DMS79 (cell line): ENCODE data around the gene NCOA6.

ENCODE experiments used
- DNase-seq: peaks from one replicate; lab custom pipeline; 2025; lab: John Stamatoyannopoulos, UW

The NCOA6 gene

DNA sequence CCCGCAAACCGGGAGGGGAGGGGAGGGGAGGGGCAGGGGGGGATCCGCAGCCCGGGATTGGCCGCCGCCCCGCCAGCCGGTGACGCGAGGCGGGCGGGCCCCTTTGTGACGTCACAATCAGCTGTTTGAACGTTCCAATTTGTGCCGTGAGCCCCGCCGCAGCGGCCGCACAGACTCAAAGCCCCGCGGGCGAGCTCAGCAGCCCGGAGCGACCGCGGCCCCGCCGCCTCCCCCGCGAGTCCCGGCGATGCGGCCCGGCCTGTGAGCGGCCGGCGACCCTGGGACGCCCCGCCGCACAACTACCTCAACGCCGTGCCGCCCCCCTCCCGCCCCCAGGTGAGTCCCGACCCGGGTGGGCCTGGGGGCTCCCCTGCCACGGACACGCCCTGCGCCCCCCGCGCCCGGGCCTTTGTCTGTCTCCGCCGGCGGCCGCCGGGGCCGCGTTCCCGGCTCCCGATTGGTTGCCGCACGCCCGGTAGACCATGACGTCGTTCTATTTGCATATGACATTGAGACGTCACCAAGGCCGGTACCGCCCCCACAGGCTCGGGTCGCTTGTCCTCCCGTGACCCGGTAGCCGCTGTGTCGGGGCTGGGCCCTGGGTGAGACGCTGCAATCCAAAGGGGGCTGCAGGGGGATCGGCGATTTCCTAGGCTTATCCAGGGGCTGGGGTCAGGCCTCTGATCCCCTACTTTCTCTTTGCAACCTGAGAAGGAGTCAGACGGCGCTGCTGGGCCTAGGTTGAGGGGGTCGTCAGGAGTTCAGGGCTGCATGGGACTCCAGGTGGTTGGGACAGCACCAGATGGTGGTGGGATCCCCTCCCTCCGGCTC, 121.1 kb downstream of the NCOA6 start, which contains the start of gene TP53INP2:
Gene TP53INP2, plus strand, starts transcription at position 168 of the 831 bp plus-strand sequence. CDS start 4,396 bp downstream, outside the sequence.
- peak; percentile 77 for DNase-seq

GRCh38 chr20:34703424-34704176, 121.9 kb downstream of the NCOA6 start:
- DNase-seq: no peak

DNA sequence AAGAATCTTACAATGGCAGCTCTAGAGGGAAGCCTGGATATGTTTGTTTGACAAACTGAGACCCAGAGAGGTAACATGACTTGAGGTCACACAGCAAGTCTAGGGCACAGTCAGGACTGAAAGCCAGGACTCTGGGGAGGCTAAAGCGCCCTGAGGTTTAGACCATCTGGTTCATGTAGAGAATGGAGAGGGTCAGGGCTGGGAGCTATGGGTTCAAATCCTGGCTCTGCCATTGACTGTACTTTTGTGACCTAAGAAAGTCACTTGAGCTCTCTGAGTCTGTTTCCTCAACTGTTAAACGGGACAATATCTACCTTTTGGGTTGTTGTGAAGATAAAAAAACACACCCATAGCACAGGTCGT, 122.4 kb downstream of the NCOA6 start:
- DNase-seq: no peak

GRCh38 chr20:34701405-34702085, 123.9 kb downstream of the NCOA6 start:
- no peak for DNase-seq

DNA sequence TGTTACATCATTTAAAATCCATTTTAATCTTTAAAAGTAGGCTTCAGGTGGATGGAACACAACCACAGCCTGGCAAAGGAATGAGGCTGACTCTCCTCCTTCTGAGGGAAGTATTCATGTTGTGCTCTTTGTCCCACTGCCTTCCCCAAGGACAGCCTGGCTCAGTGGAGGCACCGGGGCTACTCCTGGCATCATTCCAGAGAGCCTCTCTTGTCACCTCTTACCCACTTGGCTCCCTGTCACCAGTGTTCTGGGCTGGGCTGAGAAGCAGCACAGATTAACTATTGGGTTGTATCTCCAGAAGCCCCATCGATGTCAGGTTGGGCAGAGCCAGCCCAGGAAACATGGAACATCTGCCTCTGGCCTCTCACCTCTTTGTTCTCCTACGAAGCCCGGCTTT, 132.0 kb downstream of the NCOA6 start:
- DNase-seq: no peak

DNA sequence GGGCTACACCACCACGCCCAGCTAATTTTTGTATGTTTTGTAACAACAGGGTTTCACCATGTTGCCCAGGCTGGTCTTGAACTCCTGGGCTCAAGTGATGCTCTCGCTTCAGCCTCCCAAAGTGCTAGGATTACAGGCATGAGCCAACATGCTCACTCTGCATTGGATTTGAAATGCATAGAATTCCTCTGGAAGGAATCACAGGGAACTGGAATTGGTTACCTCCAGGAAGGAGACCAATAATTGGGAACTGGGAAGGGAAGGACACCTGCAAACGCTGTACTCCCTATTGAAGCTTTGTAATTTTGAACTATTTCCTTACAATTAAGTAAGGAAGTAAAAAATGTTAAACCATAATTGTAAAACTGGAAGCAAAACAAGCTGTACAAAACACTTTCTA, 133.6 kb downstream of the NCOA6 start:
- DNase-seq: no peak

DNA sequence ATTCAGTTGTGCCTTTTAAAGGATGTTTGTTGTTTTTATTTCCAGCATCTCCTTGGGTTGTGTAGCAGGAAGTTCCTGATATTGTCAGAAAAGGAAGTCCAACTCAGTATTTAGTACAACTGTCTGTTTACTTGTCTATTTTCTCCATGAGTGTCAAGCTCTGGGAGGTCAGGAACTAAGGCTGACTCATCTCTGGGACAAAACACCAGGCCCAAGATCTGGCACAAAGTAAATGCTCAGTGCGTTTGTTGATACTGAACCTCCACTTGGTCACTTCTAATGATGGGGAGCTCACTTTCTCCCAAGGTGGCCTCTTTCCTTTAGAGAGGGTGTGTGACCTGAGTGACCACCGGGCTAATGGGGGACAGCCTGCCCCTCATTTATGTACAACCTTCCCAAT, 136.0 kb downstream of the NCOA6 start:
- no peak for DNase-seq

- no peak for DNase-seq
These were observed 141.8 kb downstream of the NCOA6 start for GRCh38 chr20:34683667-34684066.

- DNase-seq: no peak
These were observed 144.8 kb downstream of the NCOA6 start for GRCh38 chr20:34680586-34681175.

DNA sequence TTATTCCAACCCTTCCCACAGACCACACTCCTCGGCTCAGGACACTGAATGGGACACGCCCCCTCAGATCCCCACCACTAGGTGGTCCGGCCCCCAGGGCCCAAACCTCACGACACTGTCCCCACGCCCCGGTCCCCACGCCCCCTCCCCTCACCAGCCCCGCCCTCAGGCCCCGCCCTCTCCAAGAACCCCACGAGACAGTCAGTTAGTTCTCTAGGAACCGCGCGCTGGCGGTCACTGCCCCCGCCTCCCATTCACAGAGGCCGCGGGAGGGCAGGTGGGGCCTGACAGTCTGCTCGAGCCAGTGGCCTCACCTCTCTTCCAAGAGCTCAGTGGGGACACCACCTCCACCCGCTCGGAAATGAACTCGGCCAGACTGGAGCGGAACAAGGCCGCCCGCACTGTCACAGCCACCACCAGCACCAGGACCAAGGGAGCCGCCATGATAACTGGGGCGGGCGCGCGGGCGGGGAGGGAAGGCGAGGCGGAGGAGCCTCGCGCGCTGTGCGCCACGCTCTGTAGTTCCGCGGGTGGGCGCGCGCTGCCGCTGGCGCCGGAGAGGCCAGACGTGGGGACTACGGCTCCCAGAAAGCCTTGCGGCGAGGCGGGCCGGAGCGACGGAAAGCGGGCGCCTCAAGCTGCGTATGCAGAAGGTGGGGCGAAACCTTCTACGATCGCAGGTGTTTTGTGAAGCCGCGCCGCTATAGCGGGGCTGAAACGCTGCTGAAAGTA, 148.6 kb downstream of the NCOA6 start, which contains the start of gene PIGU:
Gene PIGU, minus strand, starts transcription at position 451 of the 732 bp plus-strand sequence. Its CDS starts 7 bp downstream, at position 444.
- peak; percentile 84 for DNase-seq

DNA sequence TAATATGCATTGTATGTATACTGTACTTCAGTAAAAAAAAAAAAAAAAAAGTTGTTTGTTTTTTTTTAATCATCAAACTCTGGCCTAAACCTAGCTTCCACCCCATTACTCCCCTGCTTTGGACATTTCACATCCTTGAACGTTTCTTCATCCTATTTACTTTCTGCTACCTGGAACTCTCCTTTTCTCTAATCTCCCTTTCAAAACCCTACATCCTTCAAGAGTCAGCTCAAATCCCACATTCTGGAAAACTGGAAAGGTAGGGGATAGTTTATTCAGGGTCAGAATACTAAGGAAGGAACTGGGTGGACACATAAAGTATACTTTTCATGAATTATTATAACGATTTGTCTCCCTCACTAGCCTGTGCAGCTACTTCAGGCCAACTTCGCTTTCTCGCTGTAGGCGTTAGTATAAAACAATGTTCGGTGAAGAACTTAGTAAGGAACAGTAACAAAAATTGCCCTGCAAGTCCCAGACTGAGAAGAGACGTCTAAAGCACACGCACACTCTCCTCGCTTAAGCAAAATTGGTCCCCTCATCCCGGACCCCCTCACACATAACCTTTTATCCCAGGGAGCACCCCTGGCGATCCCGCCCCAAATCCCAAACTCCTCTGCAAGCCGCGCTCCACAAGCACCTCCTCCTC, 149.3 kb downstream of the NCOA6 start:
- no peak for DNase-seq

GRCh38 chr20:34675561-34675960, 149.9 kb downstream of the NCOA6 start:
- DNase-seq: no peak

GRCh38 chr20:34673412-34673811, 152.0 kb downstream of the NCOA6 start:
- no peak for DNase-seq

- DNase-seq: no peak
These were observed 156.4 kb downstream of the NCOA6 start for GRCh38 chr20:34669094-34669493.
